Activated CD8-positive, alpha-beta T cell treated with anti-CD3 and anti-CD28 coated beads for 36 hours (primary cell): ENCODE data around the gene LIME1. TPM values are rescaled to one million over a fixed set of nuclear protein-coding genes. Genes with fewer than 3 reads are reported as not detected.
"Not testable (repeated sequence)": the region's sequence is repeated elsewhere in the genome, so short reads cannot be mapped to it uniquely, and the experiment has no call there.

Experiments used
- ATAC-seq: fragments of 200-7000 bp; cut with Tn5 transposase; one replicate; pipeline ENCODE4 v1.10.0; 2021; ENCODE audit warnings: mild to moderate bottlenecking, moderate library complexity
- CTCF ChIA-PET: fragments of 350-600 bp; sonication (Branson Sonifier 250); formaldehyde crosslinking; loops from one replicate; lab custom pipeline; 2021; ENCODE audit warnings: antibody characterized with exemption; lab: Charles Lee
- POLR2A ChIA-PET: fragments of 350-600 bp; sonication (Branson Sonifier 250); formaldehyde crosslinking; loops from one replicate; lab custom pipeline; 2021; ENCODE audit warnings: antibody characterized with exemption; lab: Charles Lee
- DNase-seq: peaks from one replicate; pipeline ENCODE4 v3.0.0-alpha.2; 2020
- H3K27ac Mint-ChIP-seq: one replicate; pipeline ENCODE4 v1.8.0; 2021; ENCODE audit warnings: mild to moderate bottlenecking, mixed read lengths
- H3K27me3 Mint-ChIP-seq: one replicate; pipeline ENCODE4 v1.8.0; 2021; ENCODE audit warnings: mixed read lengths
- H3K36me3 Mint-ChIP-seq: one replicate; pipeline ENCODE4 v1.8.0; 2021; ENCODE audit warnings: low read depth, mixed read lengths
- H3K4me1 Mint-ChIP-seq: one replicate; pipeline ENCODE4 v1.8.0; 2021; ENCODE audit warnings: low read depth, mixed read lengths
- H3K4me3 Mint-ChIP-seq: one replicate; pipeline ENCODE4 v1.8.0; 2021; ENCODE audit warnings: mild to moderate bottlenecking, moderate library complexity, mixed read lengths
- H3K9me3 Mint-ChIP-seq: one replicate; pipeline ENCODE4 v1.8.0; 2021; ENCODE audit warnings: mixed read lengths
- intact Hi-C: fragments of 100-400 bp; cut with micrococcal nuclease; formaldehyde crosslinking; loops from one replicate; pipeline ENCODE4 v1.10.0; 2022
- total RNA-seq, 2 experiments: library from RNA; stranded (reverse); gene quantifications; one replicate each; pipeline ENCODE4 v1.2.3, GENCODE V29; 2021
- TF ChIP-seq, protein P1 (sequence below): fragments of 200-600 bp; IDR thresholded peaks from one replicate; pipeline ENCODE4 v1.8.0; 2022; ENCODE audit warnings: antibody characterized with exemption, mild to moderate bottlenecking

Gene LIME1
- total RNA-seq, 2 experiments from 2014 or later, result 15.5 to 16.8 TPM

DNA sequence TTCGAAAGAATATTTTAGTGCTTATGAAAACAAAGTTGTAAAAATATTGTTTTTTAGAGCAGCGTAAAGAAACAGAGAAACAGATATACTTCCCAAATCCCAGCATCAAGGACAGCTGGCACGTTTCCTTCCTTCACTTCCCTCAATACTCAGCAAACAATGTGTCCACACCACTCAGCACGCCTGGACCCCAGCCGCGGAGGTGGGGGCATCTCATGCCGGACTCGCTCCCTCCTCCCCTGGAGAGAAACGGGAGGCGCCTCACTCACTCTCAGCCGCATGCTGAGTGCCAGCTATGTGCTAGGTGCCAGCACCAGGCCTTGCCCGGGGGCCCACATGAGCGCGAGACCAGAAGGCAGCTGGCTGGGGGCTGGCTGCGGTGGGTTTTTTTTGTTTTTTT is 37.8 kb downstream of the LIME1 start:
- no peaks in the 10 kb centered on the region for H3K9me3 Mint-ChIP-seq
- TF ChIP-seq, protein P1, sequence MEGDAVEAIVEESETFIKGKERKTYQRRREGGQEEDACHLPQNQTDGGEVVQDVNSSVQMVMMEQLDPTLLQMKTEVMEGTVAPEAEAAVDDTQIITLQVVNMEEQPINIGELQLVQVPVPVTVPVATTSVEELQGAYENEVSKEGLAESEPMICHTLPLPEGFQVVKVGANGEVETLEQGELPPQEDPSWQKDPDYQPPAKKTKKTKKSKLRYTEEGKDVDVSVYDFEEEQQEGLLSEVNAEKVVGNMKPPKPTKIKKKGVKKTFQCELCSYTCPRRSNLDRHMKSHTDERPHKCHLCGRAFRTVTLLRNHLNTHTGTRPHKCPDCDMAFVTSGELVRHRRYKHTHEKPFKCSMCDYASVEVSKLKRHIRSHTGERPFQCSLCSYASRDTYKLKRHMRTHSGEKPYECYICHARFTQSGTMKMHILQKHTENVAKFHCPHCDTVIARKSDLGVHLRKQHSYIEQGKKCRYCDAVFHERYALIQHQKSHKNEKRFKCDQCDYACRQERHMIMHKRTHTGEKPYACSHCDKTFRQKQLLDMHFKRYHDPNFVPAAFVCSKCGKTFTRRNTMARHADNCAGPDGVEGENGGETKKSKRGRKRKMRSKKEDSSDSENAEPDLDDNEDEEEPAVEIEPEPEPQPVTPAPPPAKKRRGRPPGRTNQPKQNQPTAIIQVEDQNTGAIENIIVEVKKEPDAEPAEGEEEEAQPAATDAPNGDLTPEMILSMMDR, result no peak
- intact Hi-C loops, result no loop called here
- H3K27ac Mint-ChIP-seq, result no peak overlapping the region
- no peaks in the 10 kb centered on the region for H3K27me3 Mint-ChIP-seq
- DNase-seq, result no peak
- ATAC-seq, result no peak
- H3K4me1 Mint-ChIP-seq, result peaks cover 2% of the 10 kb centered on the region
- H3K4me3 Mint-ChIP-seq, result no peak overlapping the region
- no peaks in the 10 kb centered on the region for H3K36me3 Mint-ChIP-seq
- ChIA-PET CTCF (interaction anchor here (1.0 to 4.3 kb wide), 9 partner anchors 11 to 91 kb away, joined by 3 to 37 read pairs (median 5); partner anchors contain the start of genes ARFRP1, TPD52L2 and ZGPAT), POLR2A (no interaction called here)

DNA sequence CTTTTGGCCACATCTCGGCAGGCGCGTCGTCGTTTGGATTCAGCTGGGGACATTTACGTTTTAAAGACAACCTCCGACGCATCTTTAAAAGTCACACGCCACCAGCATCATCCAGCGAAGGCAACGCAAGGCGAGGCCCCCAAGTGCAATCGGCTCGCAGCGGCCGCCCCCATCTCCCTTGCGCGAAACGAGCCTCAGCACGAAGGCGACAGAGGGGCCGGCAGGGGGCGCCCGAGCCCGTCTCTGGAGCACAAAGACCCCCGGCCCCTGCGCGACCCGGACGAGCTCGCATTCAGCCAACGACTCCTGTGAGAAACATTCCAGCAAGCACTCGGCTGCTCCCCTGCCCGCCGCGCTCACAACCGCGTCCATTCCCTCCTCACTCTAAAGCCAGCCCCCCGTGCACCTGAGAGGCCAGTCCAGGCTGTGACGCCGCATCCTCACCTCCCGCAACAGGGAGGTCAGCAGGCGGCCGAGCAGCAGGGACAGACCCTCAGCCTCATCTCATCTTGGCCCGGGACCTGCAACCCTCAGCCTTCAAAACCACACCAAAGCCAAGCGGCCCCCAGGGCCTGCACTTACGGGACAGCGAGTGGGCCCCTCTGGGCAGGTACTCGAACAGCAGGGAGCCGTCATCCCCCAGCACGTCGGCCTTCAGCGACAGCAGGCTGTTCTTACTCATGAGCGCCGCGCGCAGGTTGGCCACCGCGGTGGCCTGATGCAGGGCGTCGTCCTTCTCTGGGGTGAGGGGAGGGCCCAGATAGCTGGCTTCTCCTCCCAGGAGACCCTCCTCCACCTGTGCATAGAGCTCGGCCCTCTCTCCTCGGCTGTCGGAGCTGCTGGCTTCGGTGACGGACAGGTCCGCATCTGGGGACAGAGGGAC is 38.9 kb downstream of the LIME1 start:
- ChIA-PET CTCF (interaction anchor here (0.8 to 4.3 kb wide), 13 partner anchors 10 to 218 kb away, joined by 3 to 37 read pairs (median 4); partner anchors contain the start of genes ARFRP1, LIME1, TPD52L2 and ZGPAT), POLR2A (no interaction called here)
- Mint-ChIP-seq H3K4me3 (no peak overlapping the region), H3K27me3 (no peaks in the 10 kb centered on the region), H3K27ac (no peak overlapping the region), H3K36me3 (no peaks in the 10 kb centered on the region), H3K9me3 (no peaks in the 10 kb centered on the region), H3K4me1 (peaks cover 4% of the 10 kb centered on the region)
- ATAC-seq (peak; percentile 61), DNase-seq (peak; percentile 68)
- TF ChIP-seq, protein P1, result peak; percentile 68
- intact Hi-C loops, result no loop called here

DNA sequence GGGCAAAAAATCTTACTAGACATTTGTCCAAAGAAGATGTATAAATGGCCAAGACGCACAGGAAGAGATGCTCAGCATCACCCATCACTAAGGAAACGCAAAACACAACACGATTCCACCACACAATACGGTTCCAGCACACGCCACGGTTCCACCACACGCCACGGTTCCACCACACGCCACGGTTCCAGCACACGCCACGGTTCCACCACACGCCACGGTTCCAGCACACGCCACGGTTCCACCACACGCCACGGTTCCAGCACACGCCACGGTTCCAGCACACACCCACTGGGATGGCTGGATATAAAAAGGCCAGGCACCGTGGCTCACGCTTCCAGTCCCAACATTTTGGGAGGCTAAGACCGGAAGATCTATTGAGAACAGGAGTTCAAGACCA is 40.4 kb downstream of the LIME1 start:
- POLR2A ChIA-PET, result not testable (repeated sequence)

DNA sequence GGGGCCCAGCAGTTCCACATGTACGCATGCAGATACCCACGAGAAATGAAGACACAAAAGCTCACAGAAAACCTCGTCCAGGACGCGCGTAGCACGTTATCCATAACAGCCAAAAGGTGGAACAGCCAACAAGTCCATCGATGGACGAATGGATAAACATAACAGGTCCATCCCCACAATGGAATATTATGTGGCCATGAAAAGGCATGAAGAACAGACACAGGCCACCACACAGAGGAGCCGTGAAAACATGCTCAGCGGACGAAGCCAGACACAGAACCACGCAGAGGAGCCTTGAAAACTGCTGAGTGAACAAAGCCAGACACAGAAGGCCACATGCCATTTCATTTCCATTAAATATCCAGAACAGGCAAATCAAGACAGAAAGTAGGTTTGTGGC is 41.1 kb downstream of the LIME1 start:
- H3K36me3 Mint-ChIP-seq, result no peaks in the 10 kb centered on the region
- ChIA-PET POLR2A (no interaction called here), CTCF (no interaction called here)
- H3K27me3 Mint-ChIP-seq, result no peaks in the 10 kb centered on the region
- intact Hi-C loops, result no loop called here
- no peak overlapping the region for H3K4me3 Mint-ChIP-seq
- H3K9me3 Mint-ChIP-seq, result no peaks in the 10 kb centered on the region
- H3K27ac Mint-ChIP-seq, result no peak overlapping the region
- DNase-seq, result no peak
- TF ChIP-seq, protein P1, result no peak
- ATAC-seq, result no peak
- peaks cover 15% of the 10 kb centered on the region for H3K4me1 Mint-ChIP-seq

More for the DNA sequence above, 40.4 kb downstream of the LIME1 start:
- H3K27ac Mint-ChIP-seq, H3K4me3 Mint-ChIP-seq, ATAC-seq, H3K9me3 Mint-ChIP-seq, CTCF ChIA-PET, H3K36me3 Mint-ChIP-seq, DNase-seq, intact Hi-C loops, H3K4me1 Mint-ChIP-seq, H3K27me3 Mint-ChIP-seq: not testable (repeated sequence)

DNA sequence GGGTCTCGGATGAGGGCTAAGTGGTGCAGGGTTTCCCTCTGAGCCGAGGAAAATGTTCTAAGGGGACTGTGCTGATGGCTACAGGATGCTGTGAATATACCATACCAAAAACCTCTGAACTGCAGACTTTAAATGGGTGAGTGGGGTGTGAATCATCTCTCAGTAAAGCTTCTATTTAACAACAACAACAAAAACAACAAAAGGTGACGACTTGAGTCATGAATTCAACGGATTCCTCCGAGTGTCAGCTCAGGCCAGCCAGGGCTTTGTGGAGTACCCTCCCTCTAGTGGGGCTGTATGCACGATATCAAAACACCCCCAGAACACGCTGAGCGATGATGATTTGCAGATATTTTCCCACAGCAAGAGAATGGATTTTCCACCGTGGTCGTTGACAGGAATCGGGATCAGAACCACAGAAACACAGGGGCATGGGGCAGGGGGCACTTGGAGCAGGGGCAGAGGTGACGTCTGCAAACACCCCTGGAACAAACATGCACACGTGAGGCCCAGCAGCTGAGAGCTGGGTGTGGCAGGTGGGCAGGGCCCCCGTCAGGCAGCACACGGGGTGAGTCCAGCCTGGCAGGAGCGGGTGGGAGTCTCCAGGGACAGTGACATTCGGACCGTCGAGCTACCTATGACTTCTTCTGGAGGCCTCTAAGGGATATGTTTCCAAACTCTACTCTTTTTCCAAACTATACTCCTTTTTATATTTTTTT is 41.7 kb downstream of the LIME1 start:
- H3K4me1 Mint-ChIP-seq, result peaks cover 16% of the 10 kb centered on the region
- H3K27me3 Mint-ChIP-seq, result no peaks in the 10 kb centered on the region
- no peaks in the 10 kb centered on the region for H3K36me3 Mint-ChIP-seq
- intact Hi-C loops, result no loop called here
- DNase-seq, result no peak
- POLR2A ChIA-PET, result no interaction called here
- no peak for ATAC-seq
- CTCF ChIA-PET, result interaction anchor here (1.2 kb wide), 1 partner anchor 16 kb away, joined by 4 read pairs; no protein-coding TSS in a partner anchor
- TF ChIP-seq, protein P1, result no peak
- H3K9me3 Mint-ChIP-seq, result no peaks in the 10 kb centered on the region
- H3K27ac Mint-ChIP-seq, result no peak overlapping the region
- no peak overlapping the region for H3K4me3 Mint-ChIP-seq
